Activated CD8-positive, alpha-beta memory T cell treated with anti-CD3 and anti-CD28 coated beads for 48 hours (primary cell): ENCODE measurements around the gene ACSL1.

Source experiments
- DNase-seq, 3 experiments: peaks; one replicate each; pipeline ENCODE4 v3.0.0-alpha.2; 2020; ENCODE audit warnings: low read depth in 2 of 3, low spot score in 2 of 3

Gene ACSL1

GRCh38 chr4:184812651-184813181 lies 13.1 kb downstream of the ACSL1 start:
- DNase-seq, result no peak

GRCh38 chr4:184812199-184812542 lies 13.6 kb downstream of the ACSL1 start:
- DNase-seq, result no peak

GRCh38 chr4:184811526-184812198 lies 14.1 kb downstream of the ACSL1 start:
- DNase-seq, result no peak

- no peak for DNase-seq
These were observed 15.0 kb downstream of the ACSL1 start for GRCh38 chr4:184810720-184811119.

GRCh38 chr4:184808713-184809050 lies 17.1 kb downstream of the ACSL1 start:
- DNase-seq, result no peak

- DNase-seq, result no peak
These were observed 17.7 kb downstream of the ACSL1 start for GRCh38 chr4:184807797-184808712.

GRCh38 chr4:184807256-184807655 lies 18.5 kb downstream of the ACSL1 start:
- DNase-seq, result no peak

GRCh38 chr4:184806711-184807110 lies 19.1 kb downstream of the ACSL1 start:
- no peak for DNase-seq

- no peak for DNase-seq
These were observed 19.6 kb downstream of the ACSL1 start for GRCh38 chr4:184806229-184806550.

GRCh38 chr4:184805462-184806228 lies 20.1 kb downstream of the ACSL1 start:
- DNase-seq, result no peak

GRCh38 chr4:184804621-184805020 lies 21.1 kb downstream of the ACSL1 start:
- no peak for DNase-seq

- DNase-seq, result no peak
These were observed 21.9 kb downstream of the ACSL1 start for GRCh38 chr4:184803874-184804273.

- no peak for DNase-seq
These were observed 22.6 kb downstream of the ACSL1 start for GRCh38 chr4:184803133-184803532.

GRCh38 chr4:184802697-184803015 lies 23.1 kb downstream of the ACSL1 start:
- no peak for DNase-seq

- no peak for DNase-seq
These were observed 23.7 kb downstream of the ACSL1 start for GRCh38 chr4:184801781-184802696.

- no peak for DNase-seq
These were observed 27.3 kb downstream of the ACSL1 start for GRCh38 chr4:184798504-184798903.

GRCh38 chr4:184796906-184797305 lies 28.9 kb downstream of the ACSL1 start:
- no peak for DNase-seq

- DNase-seq, result no peak
These were observed 30.4 kb downstream of the ACSL1 start for GRCh38 chr4:184795214-184795844.

- DNase-seq, result no peak
These were observed 31.3 kb downstream of the ACSL1 start for GRCh38 chr4:184794470-184794869.

- no peak for DNase-seq
These were observed 31.9 kb downstream of the ACSL1 start for GRCh38 chr4:184793735-184794355.
